H9 (cell line): ENCODE data around the gene PDE6D. TPM values are rescaled to one million over a fixed set of nuclear protein-coding genes. Genes with fewer than 3 reads are reported as not detected.

Experiments
- DNase-seq: peaks from one replicate; pipeline ENCODE4 v3.0.0-alpha.2; 2017
- H2AFZ ChIP-seq: one replicate; pipeline ENCODE4 v1.6.1; 2013; ENCODE audit warnings: mild to moderate bottlenecking, low read length, control low read depth, moderate library complexity
- H2AK5ac ChIP-seq: 2 replicates; pipeline ENCODE4 v1.6.1; 2013; ENCODE audit warnings: low read length, control low read depth, mixed read lengths; ENCODE audit not compliant: insufficient read length
- H2BK120ac ChIP-seq: one replicate; pipeline ENCODE4 v1.6.1; 2013; ENCODE audit warnings: low read depth, mild to moderate bottlenecking, low read length, control low read depth, inconsistent platforms; ENCODE audit not compliant: poor library complexity, severe bottlenecking
- H2BK12ac ChIP-seq: 2 replicates; pipeline ENCODE4 v1.6.1; 2013; ENCODE audit warnings: low read length, control low read depth, mixed read lengths, low read depth; ENCODE audit not compliant: insufficient read length
- H2BK15ac ChIP-seq: 2 replicates; pipeline ENCODE4 v1.6.1; 2013; ENCODE audit warnings: low read depth, low read length, control low read depth
- H2BK20ac ChIP-seq: one replicate; pipeline ENCODE4 v1.6.1; 2013; ENCODE audit warnings: low read depth, mild to moderate bottlenecking, low read length, control low read depth, inconsistent platforms; ENCODE audit not compliant: poor library complexity, severe bottlenecking
- H2BK5ac ChIP-seq: 2 replicates; pipeline ENCODE4 v1.6.1; 2013; ENCODE audit warnings: low read length, control low read depth, mixed read lengths; ENCODE audit not compliant: insufficient read length
- H3K14ac ChIP-seq: 2 replicates; pipeline ENCODE4 v1.6.1; 2013; ENCODE audit warnings: low read length, control low read depth; ENCODE audit not compliant: insufficient read depth
- H3K18ac ChIP-seq: 2 replicates; pipeline ENCODE4 v1.6.1; 2013; ENCODE audit warnings: low read depth, mild to moderate bottlenecking, mixed read lengths, low read length, control low read depth; ENCODE audit not compliant: insufficient read length
- H3K23ac ChIP-seq: 2 replicates; pipeline ENCODE4 v1.6.1; 2013; ENCODE audit warnings: low read length, control low read depth, mixed read lengths, low read depth; ENCODE audit not compliant: insufficient read length
- H3K23me2 ChIP-seq: 2 replicates; pipeline ENCODE4 v1.6.1; 2013; ENCODE audit warnings: low read depth, mild to moderate bottlenecking, mixed read lengths, low read length, control low read depth; ENCODE audit not compliant: insufficient read length, poor library complexity, severe bottlenecking
- H3K27ac ChIP-seq: 2 replicates; pipeline ENCODE4 v1.5.1; 2013; ENCODE audit warnings: low read length, control low read depth, mixed read lengths, low read depth; ENCODE audit not compliant: insufficient read length
- H3K27me3 ChIP-seq: 2 replicates; pipeline ENCODE4 v1.6.1; 2013; ENCODE audit warnings: low read length, control low read depth, inconsistent platforms; ENCODE audit not compliant: insufficient read depth
- H3K4ac ChIP-seq: 2 replicates; pipeline ENCODE4 v1.6.1; 2013; ENCODE audit warnings: low read depth, mild to moderate bottlenecking, control low read depth, inconsistent platforms, low read length, moderate library complexity
- H3K4me1 ChIP-seq: 2 replicates; pipeline ENCODE4 v1.6.1; 2013; ENCODE audit warnings: low read length, control low read depth, inconsistent platforms; ENCODE audit not compliant: insufficient read depth
- H3K4me2 ChIP-seq: 2 replicates; pipeline ENCODE4 v1.6.1; 2013; ENCODE audit warnings: low read length, control low read depth, mixed read lengths; ENCODE audit not compliant: insufficient read length, insufficient read depth
- H3K56ac ChIP-seq: 2 replicates; pipeline ENCODE4 v1.6.1; 2013; ENCODE audit warnings: low read depth, mild to moderate bottlenecking, mixed read lengths, low read length, control low read depth; ENCODE audit not compliant: insufficient read length
- H3K79me1 ChIP-seq: 2 replicates; pipeline ENCODE4 v1.6.1; 2013; ENCODE audit warnings: low read depth, mild to moderate bottlenecking, moderate library complexity, low read length, control low read depth, inconsistent platforms; ENCODE audit not compliant: insufficient read depth, poor library complexity, severe bottlenecking
- H3K79me2 ChIP-seq: 2 replicates; pipeline ENCODE4 v1.6.1; 2013; ENCODE audit warnings: low read length, control low read depth, inconsistent platforms; ENCODE audit not compliant: insufficient read depth
- H3K9ac ChIP-seq: 2 replicates; pipeline ENCODE4 v1.6.1; 2013; ENCODE audit warnings: low read length, control low read depth, mixed read lengths; ENCODE audit not compliant: insufficient read length; ENCODE audit errors: extremely low read depth
- H3K9me3 ChIP-seq: one replicate; pipeline ENCODE4 v1.6.1; 2013; ENCODE audit warnings: low read depth, low read length, inconsistent platforms; ENCODE audit not compliant: control insufficient read depth
- H3T11ph ChIP-seq: one replicate; pipeline ENCODE4 v1.6.1; 2013; ENCODE audit warnings: mild to moderate bottlenecking, low read length, control low read depth, inconsistent platforms
- H4K20me1 ChIP-seq: one replicate; pipeline ENCODE4 v1.6.1; 2013; ENCODE audit not compliant: control insufficient read depth, insufficient read length, insufficient read depth
- H4K5ac ChIP-seq: 2 replicates; pipeline ENCODE4 v1.6.1; 2013; ENCODE audit warnings: low read depth, mild to moderate bottlenecking, mixed read lengths, low read length, control low read depth; ENCODE audit not compliant: insufficient read length
- H4K8ac ChIP-seq: replicated peaks from 2 replicates; pipeline ENCODE4 v1.6.1; 2013; ENCODE audit warnings: low read length, control low read depth, mixed read lengths, low read depth; ENCODE audit not compliant: insufficient read length
- H4K91ac ChIP-seq: 2 replicates; pipeline ENCODE4 v1.6.1; 2013; ENCODE audit warnings: low read depth, mild to moderate bottlenecking, moderate library complexity, mixed read lengths, low read length, control low read depth; ENCODE audit not compliant: insufficient read length
- H3K27ac Mint-ChIP-seq, 3 experiments: 2 replicates in 2 of 3; 3 replicates in 1 of 3; pipeline ENCODE4 v1.8.0; 2020 to 2021; ENCODE audit warnings: mixed read lengths in 3 of 3, mild to moderate bottlenecking in 1 of 3, moderate library complexity in 1 of 3
- H3K27me3 Mint-ChIP-seq: 2 replicates; pipeline ENCODE4 v1.8.0; 2021; ENCODE audit warnings: low read depth, mild to moderate bottlenecking, moderate library complexity, mixed read lengths
- H3K36me3 Mint-ChIP-seq, 3 experiments: 2 replicates in 2 of 3; 3 replicates in 1 of 3; pipeline ENCODE4 v1.8.0; 2020 to 2021; ENCODE audit warnings: low read depth in 3 of 3, mixed read lengths in 3 of 3; ENCODE audit not compliant: insufficient read depth in 1 of 3
- H3K4me1 Mint-ChIP-seq, 2 experiments: 2 replicates each; pipeline ENCODE4 v1.8.0; 2020; ENCODE audit warnings: mixed read lengths in 2 of 2
- H3K4me3 Mint-ChIP-seq, 2 experiments: 2 replicates in 1 of 2; 3 replicates in 1 of 2; pipeline ENCODE4 v1.8.0; 2020 to 2021; ENCODE audit warnings: mild to moderate bottlenecking in 2 of 2, mixed read lengths in 2 of 2, moderate library complexity in 1 of 2
- H3K9me3 Mint-ChIP-seq, 2 experiments: 2 replicates in 1 of 2; 3 replicates in 1 of 2; pipeline ENCODE4 v1.8.0; 2020; ENCODE audit warnings: mild to moderate bottlenecking in 2 of 2, mixed read lengths in 2 of 2, moderate library complexity in 1 of 2
- CTCF ChIP-seq: fragments of 200-600 bp; sonication (generic); conservative IDR thresholded peaks from 3 replicates; pipeline ENCODE4 v1.8.0; 2021; ENCODE audit warnings: antibody characterized with exemption, mild to moderate bottlenecking
- WGBS: extraction: QIAGEN DNeasy Blood & Tissue Kit; methylation state at CpG from one replicate; pipeline ENCODE4 v1.1.7; 2013; ENCODE audit warnings: missing lambda C conversion rate, low lambda C conversion rate, mixed read lengths; ENCODE audit not compliant: insufficient read length; ENCODE audit errors: extremely low coverage; 5-methylcytosine and 5-hydroxymethylcytosine counted together
- total RNA-seq: library from RNA; stranded (reverse); gene quantifications from 2 replicates; pipeline ENCODE4 v1.2.1, GENCODE V29; 2021

PDE6D gene
- total RNA-seq, 1 experiment from 2014 or later: 33.7 TPM

GRCh38 chr2:231764760-231765159, 16.3 kb downstream of the PDE6D start:
- Histone ChIP-seq H3T11ph (no peak overlapping the region), H3K56ac (no peak overlapping the region), H3K4ac (no peak overlapping the region), H3K23ac (no peak overlapping the region), H3K9ac (no peak overlapping the region), H2BK12ac (no peak overlapping the region), H2AK5ac (no peak overlapping the region), H3K27me3 (no peaks in the 10 kb centered on the region), H2AFZ (no peak overlapping the region), H3K27ac (no peak overlapping the region), H2BK15ac (no peak overlapping the region), H3K23me2 (no peaks in the 10 kb centered on the region), H3K4me1 (no peaks in the 10 kb centered on the region; the same call in 1 of the 2 replicates), H3K79me2 (no peaks in the 10 kb centered on the region), H4K91ac (no peak overlapping the region), H4K20me1 (no peaks in the 10 kb centered on the region), H2BK5ac (no peak overlapping the region), H3K14ac (no peak overlapping the region), H3K9me3 (no peaks in the 10 kb centered on the region), H4K8ac (no peak overlapping the region), H3K18ac (no peak overlapping the region), H4K5ac (no peak overlapping the region), H2BK120ac (no peak overlapping the region), H2BK20ac (no peak overlapping the region), H3K79me1 (peaks cover 3% of the 10 kb centered on the region), H3K4me2 (no peak overlapping the region)
- H3K4me3 Mint-ChIP-seq: no peak overlapping the region
- peak overlapping the region in 1 of 3 experiments; percentile 21; a peak in 1 of 7 replicates for H3K27ac Mint-ChIP-seq
- H3K27me3 Mint-ChIP-seq: no peaks in the 10 kb centered on the region
- no peaks in the 10 kb centered on the region; a peak in 1 of 7 replicates for H3K36me3 Mint-ChIP-seq
- DNase-seq: no peak
- no CpG with 5 or more reads among the region's 4 CpGs for WGBS
- no peaks in the 10 kb centered on the region for H3K9me3 Mint-ChIP-seq
- no peak for TF ChIP-seq CTCF
- H3K4me1 Mint-ChIP-seq: peaks cover 9 to 14% of the 10 kb centered on the region in 2 experiments
